ENCODE measurements around the gene SHISAL2A. TPM values are rescaled to one million over a fixed set of nuclear protein-coding genes. Genes with fewer than 3 reads are reported as not detected.

The SHISAL2A gene
- total and polyA plus RNA-seq, 2 of the 13 experiments (the other 11 are each of a cell fraction or from before 2014, with no cell fraction given), result not detected

GRCh38 chr1:52669696-52670095 is 36.7 kb downstream of the SHISAL2A start:
- DNase-seq (ENCODE audit: low spot score) (no peak), ATAC-seq (no peak), FAIRE-seq (no peak)
- H3K4me1 ChIP-seq (ENCODE audit: insufficient read depth, low read length), result peaks cover 21% of the 10 kb centered on the region
- 97% methylated on average over 1 of the region's 1 CpG for WGBS (ENCODE audit: low lambda C conversion rate)
- H4K20me1 ChIP-seq (ENCODE audit: insufficient read depth, low read length), result no peaks in the 10 kb centered on the region
- in situ Hi-C loops (cut with HindIII; ENCODE audit: extremely low pct_ligation_motif_present, low pct_unique_long_range_greater_than_20kb), result no loop called here
- H3K27me3 ChIP-seq (ENCODE audit: control insufficient read depth in 1 of 2, insufficient read depth in 2 of 2, low read length in 2 of 2), result peaks cover 0 to 2% of the 10 kb centered on the region in 2 experiments; a peak in 2 of 5 replicates
- ChIA-PET POLR2A (no interaction called here), CTCF (ENCODE audit: low intra/inter-chr PET ratio, low total read pairs) (no interaction called here)
- no peaks in the 10 kb centered on the region for H3K79me2 ChIP-seq (ENCODE audit: insufficient read depth, low read length)
- intact Hi-C loops (cut with micrococcal nuclease; ENCODE audit: unreplicated experiment), result loop anchor here (5.0 kb wide), 1 partner anchor 117 kb away; the partner anchor contains the start of gene TUT4
- H3K36me3 ChIP-seq (replicated peaks in 1 of 2; ENCODE audit: control insufficient read depth in 1 of 2, insufficient read depth in 2 of 2, low read length in 2 of 2), result no peaks in the 10 kb centered on the region
- H2AFZ ChIP-seq (ENCODE audit: low read length), result no peak overlapping the region
- no peak overlapping the region for H3K27ac ChIP-seq (ENCODE audit: extremely low read length, insufficient read depth, low read length)
- BruUV-seq (replicated peaks), result no TSS peak
- H3K9me3 ChIP-seq (ENCODE audit: low read length), result no peaks in the 10 kb centered on the region
- no peak overlapping the region for H3K4me3 ChIP-seq (replicated peaks in 1 of 3; ENCODE audit: insufficient read depth in 1 of 3, low read depth in 2 of 3, low read length in 3 of 3)
- H3K9ac ChIP-seq (ENCODE audit: insufficient read depth, low read depth, low read length), result no peak overlapping the region
- H3K4me2 ChIP-seq (ENCODE audit: low read depth, low read length), result no peak overlapping the region
- TF ChIP-seq ZNF350 (CRISPR knock-in tag; IDR thresholded peaks at IDR 0.05; ENCODE audit: borderline replicate concordance, low read depth) (no peak), RXRA (CRISPR knock-in tag; IDR thresholded peaks at IDR 0.05) (no peak), ZNF790 (CRISPR knock-in tag; IDR thresholded peaks at IDR 0.05; ENCODE audit: borderline replicate concordance) (no peak), DRAP1 (CRISPR knock-in tag; IDR thresholded peaks at IDR 0.05) (no peak), ZSCAN20 (CRISPR knock-in tag; IDR thresholded peaks at IDR 0.05; ENCODE audit: borderline replicate concordance) (no peak), REST (IDR thresholded peaks at IDR 0.05; ENCODE audit: borderline replicate concordance in 1 of 2, low read depth in 1 of 2, low read length in 2 of 2) (no peak), RAD21 (CRISPR knock-in tag; IDR thresholded peaks at IDR 0.05) (no peak), HBP1 (CRISPR knock-in tag; IDR thresholded peaks at IDR 0.05; ENCODE audit: low read depth) (no peak), ZNF746 (CRISPR knock-in tag; IDR thresholded peaks at IDR 0.05) (no peak), DR1 (CRISPR knock-in tag; IDR thresholded peaks at IDR 0.05) (no peak), TOPORS (CRISPR knock-in tag; IDR thresholded peaks at IDR 0.05) (no peak), ZNF839 (CRISPR knock-in tag; IDR thresholded peaks at IDR 0.05; ENCODE audit: borderline replicate concordance) (no peak), ZBTB39 (CRISPR knock-in tag; IDR thresholded peaks at IDR 0.05) (no peak), ZNF737 (CRISPR knock-in tag; IDR thresholded peaks at IDR 0.05; ENCODE audit: borderline replicate concordance) (no peak), NR2F2 (IDR thresholded peaks at IDR 0.05; ENCODE audit: borderline replicate concordance, low read depth) (no peak), ZEB1 (IDR thresholded peaks at IDR 0.05; ENCODE audit: insufficient replicate concordance, low read depth) (no peak), LBX2 (CRISPR knock-in tag; IDR thresholded peaks at IDR 0.05; ENCODE audit: borderline replicate concordance) (no peak), TBP (CRISPR knock-in tag; IDR thresholded peaks at IDR 0.05) (no peak)

Measured in HepG2 (cell line).